Measurements from ENCODE around the gene LMX1A.

- TF ChIP-seq CTCF (conservative IDR thresholded peaks at IDR 0.05; ENCODE audit: low read length) (no peak), EZH2phosphoT487 (IDR thresholded peaks at IDR 0.05; ENCODE audit: borderline replicate concordance) (no peak)
Observed at GRCh38 chr1:165234149-165234548, 122.4 kb downstream of the LMX1A start.
